D341Med (cell line): ENCODE measurements around the gene HNRNPM.
"Not testable (repeated sequence)": the region's sequence is repeated elsewhere in the genome, so short reads cannot be mapped to it uniquely, and the experiment has no call there.

Experiments used
- DNase-seq: peaks from one replicate; pipeline ENCODE4 v3.0.0; 2012; ENCODE audit warnings: low spot score

HNRNPM gene, protein sequence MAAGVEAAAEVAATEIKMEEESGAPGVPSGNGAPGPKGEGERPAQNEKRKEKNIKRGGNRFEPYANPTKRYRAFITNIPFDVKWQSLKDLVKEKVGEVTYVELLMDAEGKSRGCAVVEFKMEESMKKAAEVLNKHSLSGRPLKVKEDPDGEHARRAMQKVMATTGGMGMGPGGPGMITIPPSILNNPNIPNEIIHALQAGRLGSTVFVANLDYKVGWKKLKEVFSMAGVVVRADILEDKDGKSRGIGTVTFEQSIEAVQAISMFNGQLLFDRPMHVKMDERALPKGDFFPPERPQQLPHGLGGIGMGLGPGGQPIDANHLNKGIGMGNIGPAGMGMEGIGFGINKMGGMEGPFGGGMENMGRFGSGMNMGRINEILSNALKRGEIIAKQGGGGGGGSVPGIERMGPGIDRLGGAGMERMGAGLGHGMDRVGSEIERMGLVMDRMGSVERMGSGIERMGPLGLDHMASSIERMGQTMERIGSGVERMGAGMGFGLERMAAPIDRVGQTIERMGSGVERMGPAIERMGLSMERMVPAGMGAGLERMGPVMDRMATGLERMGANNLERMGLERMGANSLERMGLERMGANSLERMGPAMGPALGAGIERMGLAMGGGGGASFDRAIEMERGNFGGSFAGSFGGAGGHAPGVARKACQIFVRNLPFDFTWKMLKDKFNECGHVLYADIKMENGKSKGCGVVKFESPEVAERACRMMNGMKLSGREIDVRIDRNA

DNA sequence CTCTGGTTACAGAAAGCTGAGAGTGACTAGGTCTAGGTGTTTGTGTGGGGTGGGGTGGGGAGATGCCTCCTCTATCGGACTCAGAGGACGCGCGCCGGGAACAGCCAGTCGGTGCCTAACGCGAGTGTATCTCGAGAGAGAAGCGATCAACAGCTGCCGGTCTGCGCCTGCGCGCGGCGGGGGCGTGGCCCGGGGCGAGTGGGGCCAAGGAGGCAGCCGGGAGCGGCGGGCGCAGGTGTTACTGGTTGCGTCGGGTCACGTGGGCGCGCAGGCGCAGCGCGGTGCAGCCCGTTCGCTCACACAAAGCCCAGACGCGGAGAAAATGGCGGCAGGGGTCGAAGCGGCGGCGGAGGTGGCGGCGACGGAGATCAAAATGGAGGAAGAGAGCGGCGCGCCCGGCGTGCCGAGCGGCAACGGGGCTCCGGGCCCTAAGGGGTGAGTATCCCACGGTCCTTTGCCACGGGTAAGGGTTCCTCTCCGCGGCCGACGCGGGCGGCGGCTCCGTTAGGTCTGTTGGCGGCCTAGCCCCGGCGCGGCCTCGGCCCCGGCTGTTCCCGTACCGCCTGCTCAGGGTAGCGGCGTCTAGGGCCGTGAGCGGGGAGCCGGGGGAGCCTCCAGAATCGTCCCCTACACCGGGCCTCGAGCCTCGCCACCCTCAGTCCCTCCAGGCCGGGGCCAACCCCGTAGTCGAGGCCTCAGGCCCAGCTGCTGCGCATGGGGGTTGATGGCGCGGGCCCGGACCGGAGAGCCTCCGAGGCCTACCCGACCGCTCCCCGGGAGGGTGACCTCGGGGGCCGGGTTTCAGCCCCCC, at the start of gene HNRNPM:
HNRNPM (plus strand) TSS at position 299 of the 811 bp plus-strand sequence; CDS start at position 323, 24 bp downstream.
- DNase-seq = peak; percentile 100

DNA sequence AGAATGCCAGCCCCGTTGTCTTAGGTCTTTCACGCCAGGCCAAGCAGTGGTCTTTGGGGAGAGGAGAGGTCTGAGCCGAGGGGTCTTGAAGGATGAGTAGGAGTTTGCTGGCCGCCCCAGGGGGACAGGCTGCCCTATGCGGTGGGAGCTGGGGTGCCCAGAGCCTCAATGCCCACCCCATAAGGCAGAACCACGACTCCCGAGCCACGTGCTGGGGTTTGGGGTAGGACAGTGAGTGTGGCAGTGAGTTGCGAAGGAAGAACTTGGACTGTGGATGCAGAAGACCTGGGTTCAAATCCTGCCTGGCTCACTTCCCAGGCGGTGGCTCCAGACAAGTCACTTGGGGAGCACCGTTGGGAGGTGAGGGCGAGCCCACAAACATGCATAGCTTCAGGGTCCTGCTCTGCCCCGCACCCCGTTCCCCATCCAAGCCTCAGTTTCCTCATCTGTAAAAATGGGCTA, 49.1 kb upstream of the HNRNPM start:
- DNase-seq = no peak

DNA sequence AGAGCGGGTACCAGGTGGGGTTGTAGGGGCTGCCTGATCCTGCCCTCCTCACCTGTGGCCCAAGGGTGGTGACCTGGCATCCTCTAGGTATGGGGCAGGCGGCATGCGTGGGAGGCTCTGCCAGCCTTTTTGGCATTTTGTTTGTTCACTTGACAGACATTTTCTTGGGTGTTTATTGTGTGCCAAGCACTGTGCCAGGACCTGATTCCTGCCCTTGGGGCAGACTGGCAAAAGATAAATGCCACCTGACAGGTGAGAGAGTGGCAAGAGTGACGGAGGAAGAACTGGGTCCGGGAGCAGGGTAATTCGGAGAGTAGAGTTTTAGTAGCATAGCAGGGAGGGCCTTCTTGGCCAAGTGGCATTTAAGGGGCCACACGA, 48.6 kb upstream of the HNRNPM start:
- DNase-seq = no peak

DNA sequence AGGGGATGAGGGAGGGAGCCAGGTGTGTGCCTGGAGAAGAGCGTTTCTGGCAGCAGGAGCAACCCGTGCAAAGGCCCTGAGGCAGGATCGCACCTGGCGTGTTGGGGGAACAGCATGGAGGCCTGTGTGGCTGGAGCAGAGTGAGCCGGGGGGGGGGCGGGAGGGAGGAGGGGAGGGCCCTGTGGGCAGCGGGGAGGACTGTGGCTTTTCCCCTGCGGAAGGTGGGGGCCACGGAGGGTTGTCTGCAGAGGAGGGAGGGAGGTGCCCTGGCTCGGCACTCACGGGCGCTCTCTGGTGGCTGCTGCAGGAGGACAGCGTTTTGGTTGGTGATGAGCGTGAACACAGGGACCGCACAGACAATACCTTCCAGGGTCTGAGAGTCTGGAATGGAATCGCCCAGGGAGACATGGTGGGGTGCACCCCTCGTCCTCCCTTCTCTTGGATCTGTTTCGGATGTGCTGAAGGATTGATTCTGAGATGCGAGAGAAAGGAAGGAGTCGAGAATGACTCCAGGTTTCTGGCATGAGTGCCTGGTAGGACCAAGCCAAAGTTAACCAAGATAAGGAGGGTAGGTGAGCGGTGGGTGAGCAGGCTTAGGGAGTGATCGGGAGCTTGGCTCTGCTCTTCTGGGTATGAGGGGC, 48.1 kb upstream of the HNRNPM start:
- DNase-seq = peak; percentile 75

DNA sequence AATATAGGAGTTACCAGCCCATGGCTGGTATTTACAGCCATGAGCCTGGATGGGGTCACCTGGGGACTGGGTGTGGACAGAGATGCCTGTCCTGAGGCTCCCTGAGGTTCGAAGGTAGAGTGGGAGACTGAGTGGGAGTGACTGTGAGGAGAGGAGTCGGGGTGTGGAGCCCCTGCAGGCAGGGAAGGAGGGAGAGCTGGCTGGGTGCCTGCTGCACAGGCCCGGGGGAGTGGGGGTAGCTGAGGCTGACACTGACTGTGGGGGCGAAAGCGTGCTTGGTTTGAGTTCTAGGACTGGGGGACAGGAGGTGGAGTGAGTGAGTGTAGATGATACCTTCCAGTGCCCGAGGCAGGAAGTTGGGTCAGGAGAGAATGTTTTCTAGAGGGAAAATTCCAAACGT, 47.5 kb upstream of the HNRNPM start:
- DNase-seq = peak; percentile 18

DNA sequence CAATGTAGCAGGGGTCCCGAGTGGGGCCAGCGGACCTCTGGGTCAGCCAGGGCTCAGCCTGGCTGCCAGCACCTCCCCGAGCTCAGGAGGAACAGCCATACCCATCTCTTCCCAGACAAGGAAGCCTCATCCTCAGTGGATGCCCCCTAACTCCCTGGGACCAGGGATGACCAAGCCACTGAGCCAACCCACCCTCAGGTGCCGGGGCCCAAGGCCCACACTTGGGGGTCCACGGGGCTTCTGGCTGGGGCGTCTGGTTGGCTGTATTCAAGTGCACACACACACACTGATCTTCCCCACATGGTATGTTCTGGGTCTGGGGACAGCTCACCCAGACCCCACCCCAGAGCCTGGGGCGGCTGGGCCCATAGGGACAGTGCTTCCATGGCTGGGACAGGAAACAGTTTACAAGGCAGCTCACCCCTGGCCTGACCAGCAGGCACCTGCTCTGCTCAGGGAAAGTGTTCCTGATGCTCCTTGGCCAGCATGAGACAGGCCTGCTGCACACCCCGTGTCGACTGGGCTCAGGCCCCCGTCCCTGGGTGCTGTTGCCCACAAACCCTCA, 46.9 kb upstream of the HNRNPM start:
- DNase-seq = peak; percentile 19

DNA sequence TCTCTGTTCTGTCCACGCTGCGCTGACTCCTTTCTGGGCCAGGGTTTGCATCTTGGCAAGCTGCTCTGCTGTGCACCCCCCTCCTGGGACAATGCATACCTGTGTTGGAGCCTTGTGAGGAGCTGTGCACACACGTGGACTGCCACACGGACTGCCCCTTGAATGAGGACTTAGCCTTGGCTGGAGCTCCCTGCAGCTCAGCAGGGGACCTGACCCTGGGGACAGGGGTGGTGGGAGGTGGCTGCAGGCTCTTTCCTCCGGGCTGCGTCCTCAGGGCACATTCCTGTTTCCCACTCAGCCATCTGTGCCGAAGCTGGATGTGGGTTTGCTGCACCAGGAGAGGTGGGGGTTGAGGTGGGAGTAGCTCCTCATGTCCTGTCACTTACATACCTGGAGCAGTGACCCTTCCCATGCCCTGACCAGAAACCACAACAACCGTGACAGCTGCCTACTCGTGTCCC, 46.4 kb upstream of the HNRNPM start:
- peak; percentile 4 for DNase-seq

DNA sequence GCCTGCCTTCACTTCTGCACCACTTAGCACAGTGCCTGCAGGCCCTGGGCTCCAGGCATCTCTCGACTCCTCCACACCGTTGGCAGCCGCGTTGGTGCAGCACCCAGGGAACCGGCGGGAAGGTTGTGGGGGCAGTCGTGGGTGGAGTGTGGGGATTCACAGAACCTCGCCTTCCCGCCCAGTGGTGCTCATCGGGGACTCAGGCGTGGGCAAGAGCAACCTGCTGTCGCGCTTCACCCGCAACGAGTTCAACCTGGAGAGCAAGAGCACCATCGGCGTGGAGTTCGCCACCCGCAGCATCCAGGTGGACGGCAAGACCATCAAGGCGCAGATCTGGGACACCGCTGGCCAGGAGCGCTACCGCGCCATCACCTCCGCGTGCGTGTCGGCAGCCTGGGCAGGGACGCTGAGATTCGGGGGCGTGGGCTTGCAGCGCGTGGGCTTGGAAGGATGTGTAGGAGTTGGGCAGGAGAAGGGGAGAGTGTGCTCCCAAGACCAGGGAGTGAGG, 45.0 kb upstream of the HNRNPM start:
- no peak for DNase-seq

DNA sequence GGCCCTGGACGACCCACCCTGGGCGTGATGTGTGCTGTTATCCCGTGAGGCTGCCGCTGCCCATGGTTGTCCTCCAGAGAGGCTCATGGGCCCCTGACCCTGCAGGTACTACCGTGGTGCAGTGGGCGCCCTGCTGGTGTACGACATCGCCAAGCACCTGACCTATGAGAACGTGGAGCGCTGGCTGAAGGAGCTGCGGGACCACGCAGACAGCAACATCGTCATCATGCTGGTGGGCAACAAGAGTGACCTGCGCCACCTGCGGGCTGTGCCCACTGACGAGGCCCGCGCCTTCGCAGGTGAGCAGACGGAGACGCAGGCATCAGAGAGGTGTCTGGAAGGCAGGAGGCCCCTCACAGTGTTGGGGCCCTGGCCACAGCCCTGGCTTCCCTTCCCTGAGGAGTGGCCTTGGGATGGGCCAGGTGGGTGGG, 42.8 kb upstream of the HNRNPM start:
- peak; percentile 10 for DNase-seq

DNA sequence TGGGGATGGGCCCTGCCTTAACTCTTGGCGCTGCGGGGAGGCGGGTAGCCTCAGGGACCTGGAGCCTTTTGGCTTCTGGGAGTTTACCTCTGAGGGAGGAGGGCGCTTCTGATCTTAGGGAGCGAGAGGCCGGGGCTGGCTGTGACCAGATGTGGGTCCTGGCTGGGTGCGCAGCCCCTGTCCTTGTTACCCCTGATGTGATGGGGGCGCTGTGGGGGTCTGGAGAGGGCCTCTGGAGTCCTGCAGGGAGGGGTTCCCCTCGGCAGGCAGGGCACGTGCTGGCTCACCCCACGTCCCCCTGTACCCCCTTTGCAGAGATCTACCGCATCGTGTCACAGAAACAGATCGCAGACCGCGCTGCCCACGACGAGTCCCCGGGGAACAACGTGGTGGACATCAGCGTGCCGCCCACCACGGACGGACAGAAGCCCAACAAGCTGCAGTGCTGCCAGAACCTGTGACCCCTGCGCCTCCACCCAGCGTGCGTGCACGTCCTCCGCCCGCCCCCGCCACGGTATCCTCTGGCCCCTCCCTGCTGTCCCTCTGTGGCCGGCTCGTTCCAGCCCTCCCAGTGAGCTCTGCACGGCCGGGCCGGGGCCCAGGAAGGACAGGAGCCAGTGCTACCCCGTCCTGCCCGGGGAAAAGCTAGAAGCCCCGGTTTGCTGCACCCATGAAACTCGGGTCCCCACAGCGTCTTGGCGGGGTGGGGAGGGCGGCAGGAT, 41.5 kb upstream of the HNRNPM start:
- DNase-seq = peak; percentile 22

DNA sequence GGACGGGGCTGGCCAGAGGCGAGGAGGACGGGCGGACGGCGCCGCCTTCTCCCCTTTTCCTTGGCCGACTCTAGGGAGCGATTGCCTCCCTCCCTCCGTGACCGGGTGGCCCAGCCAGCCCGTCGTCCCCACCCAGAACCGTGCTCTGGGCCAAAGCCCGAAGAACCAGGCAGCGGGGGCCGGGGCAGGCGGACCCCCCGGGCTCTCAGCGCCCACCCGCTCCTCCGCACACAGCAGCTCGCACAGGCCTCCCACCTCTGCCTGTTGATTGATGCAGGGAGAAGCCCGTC, 41.0 kb upstream of the HNRNPM start:
- DNase-seq = peak; percentile 25

DNA sequence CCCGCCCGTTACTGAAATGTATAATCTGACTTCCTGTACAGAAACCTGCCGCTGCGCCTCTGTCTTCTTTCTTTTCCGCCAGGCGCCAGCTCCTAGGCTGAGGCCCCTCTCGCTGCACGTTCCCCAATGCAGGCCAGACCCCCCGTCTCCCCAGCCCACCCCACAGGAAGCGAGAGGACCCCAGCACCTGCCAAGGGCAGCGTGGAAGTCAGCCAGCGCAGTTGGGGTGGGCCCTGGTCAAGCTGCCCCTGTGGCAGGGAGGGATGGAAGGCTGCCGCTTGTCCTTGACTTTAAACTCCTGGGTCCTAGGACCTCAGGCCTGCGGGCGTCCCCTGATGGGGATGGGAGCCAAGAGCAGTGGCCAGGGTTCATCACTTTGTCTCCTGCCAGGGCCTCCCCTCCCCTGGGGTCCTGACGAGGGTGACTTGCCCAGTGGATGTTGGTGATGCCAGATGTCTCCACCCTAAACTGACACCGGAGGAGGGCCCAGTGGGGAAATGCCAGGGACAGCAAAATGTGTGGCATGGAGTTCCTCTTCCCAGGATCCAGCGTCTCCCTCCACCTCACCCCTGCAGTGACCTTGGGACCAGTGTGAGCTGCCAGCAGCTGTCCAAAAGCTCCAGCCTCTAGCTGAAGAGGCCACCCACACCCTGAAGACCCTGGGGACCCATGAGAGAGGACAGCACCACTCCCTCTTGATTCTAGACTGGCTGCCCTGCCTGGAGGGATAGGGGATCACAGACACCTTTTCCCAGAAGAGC, 40.2 kb upstream of the HNRNPM start:
- peak; percentile 10 for DNase-seq

DNA sequence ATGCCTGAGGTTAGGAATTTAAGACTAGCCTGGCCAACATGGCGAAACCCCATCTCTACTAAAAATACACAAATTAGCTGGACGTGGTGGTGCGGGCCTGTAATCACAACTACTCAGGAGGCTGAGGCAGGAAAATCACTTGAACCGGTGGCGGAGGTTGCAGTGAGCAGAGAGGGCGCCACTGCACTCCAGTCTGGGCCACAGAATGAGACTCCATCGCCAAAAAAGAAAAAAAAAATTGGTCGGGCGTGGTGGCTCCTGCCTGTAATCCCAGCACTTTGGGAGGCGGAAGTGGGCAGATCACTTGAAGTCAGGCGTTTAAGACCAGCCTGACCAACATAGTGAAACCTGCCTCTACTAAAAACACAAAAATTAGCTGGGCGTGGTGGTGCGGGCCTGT, 34.1 kb upstream of the HNRNPM start:
- not testable (repeated sequence) for DNase-seq

DNA sequence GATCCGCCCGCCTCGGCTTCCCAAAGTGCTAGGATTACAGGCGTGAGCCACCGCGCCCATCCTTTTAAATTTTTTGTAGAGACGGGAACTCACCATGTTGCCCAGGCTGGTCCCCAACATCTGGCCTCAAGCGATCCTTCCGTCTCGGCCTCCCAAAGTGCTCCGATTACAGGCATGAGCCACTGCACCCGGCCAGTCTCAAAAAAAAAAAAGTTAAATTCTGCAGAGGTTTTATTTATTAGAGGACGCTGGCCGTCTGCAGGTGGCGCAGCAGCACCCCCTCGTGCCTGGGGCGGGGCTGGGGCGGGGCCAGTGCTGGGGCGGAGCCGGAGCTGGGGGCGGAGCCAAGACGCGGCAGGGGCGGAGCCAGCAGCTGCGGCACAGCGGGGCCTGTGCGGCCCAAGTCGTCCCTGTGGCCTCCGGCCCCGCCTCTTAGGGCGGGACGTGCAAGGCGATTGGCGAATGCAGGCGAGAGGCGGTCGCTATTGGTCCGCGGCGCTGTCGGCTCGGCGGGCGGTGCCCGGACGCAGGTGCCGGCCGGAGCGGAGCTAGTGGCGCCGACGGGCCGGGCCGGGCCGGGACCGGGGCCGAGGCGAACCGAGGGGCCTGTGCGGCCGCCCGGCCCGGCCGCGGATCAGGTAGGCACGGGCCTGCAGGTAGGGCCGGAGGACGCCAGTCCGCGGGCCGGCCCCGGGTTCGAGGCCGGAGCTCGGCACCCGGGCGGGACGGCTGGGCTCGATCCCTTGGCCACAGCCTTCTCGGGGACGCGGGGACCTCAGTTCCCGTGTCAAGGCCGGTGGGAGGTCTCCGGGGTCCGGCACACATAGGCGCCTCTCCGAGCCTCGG, 31.8 kb upstream of the HNRNPM start, which contains the start of gene MARCHF2:
MARCHF2 (plus strand) TSS at position 523 of the 846 bp plus-strand sequence. CDS start 8,536 bp downstream, outside the sequence.
- peak; percentile 100 for DNase-seq

DNA sequence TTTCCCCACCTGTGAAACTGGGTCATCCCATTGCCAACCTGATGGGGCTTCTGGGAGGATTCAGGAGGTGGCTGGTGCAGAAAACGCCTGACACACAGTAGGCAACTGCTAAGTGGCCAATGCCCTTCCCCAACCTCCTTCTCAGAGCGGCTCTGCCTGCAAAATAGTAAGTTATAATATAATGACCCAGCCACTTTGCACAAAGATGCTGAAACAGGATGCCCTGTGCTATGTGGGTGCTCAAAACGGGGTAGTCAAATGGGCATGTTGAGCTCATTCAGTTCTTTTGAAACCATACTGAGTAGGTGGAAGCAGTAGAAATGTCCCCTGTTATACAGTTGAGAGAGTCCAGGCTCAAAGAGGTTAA, 31.2 kb upstream of the HNRNPM start:
- no peak for DNase-seq

DNA sequence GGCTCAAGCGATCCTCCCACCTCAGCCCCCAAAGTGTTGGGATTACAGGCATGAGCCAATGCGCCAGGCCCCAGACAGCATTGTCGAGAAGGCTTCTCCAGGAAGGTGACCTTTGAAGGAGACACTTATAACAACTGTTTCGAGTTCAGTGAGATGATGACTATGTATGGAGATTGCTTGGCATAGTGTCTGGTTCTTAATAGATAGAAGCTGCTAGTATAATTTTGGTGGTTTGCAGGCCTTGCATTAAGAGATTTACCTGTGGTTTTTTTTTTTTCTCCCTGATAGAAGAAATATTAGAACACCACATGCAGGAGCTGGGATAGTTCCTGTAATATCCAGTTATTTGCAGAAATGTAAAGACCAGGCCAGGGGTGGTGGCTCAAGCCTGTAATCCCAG, 28.0 kb upstream of the HNRNPM start:
- DNase-seq = no peak

DNA sequence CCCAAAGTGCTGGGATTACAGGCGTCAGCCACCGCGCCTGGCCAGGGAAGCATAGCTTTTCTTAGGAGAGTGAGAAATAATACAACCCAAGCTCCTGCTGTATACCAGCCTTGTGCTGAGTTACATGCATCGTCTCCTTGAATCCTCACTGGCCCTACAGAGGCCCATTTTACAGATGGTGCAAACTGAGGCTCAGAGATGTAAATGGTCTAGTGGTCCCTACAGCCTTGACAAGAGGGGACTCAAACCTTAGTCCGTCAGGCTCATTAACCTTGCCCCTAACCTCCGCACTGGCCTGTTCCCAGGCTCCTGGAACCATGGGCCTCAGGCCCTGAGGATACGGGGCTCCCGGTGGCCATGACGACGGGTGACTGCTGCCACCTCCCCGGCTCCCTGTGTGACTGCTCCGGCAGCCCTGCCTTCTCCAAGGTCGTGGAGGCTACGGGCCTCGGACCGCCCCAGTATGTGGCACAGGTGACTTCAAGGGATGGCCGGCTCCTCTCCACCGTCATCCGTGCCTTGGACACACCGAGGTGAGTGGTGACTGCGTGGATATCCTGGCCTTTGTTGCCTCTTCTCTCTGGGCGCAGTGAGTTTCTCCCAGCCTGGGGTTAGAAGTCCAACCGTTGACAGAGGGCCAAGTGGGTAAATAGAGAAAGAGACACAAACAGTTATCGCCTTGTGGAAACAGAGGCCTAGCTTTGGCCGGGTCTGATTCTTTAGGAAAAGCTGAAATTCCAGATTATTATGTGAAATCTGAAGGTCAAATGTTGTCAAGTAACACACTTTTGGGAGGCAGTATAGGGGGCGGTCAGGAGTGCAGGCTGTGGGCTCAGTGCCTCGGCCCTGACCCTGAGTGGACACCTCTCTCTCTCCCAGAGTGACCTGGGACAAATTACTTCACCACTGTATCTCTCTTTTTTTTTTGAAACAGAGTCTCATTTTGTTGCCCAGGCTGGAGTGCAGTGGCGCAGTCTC, 23.0 kb upstream of the HNRNPM start:
- no peak for DNase-seq

DNA sequence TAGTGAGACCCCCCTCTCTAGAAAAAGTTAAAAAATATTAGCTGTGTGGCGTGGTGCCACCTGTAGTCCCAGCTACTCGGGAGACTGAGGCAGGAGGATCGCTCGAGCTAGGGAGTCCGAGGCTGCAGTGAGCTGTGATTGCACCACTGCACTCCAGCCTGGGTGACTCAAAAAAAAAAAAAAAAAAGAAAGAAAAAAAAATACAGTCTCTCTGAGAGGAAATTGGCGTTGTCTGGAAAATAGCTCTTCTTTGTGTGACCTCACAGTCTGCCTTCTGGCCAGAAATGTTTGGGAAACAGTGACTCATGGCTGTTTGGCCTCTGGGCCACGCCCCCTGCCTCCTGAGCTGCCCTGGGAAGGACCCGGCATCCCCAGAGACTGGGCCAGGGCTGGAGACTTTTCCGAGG, 21.0 kb upstream of the HNRNPM start:
- DNase-seq = no peak
